ENCODE measurements around the gene FIBCD1.

Gene FIBCD1

GRCh38 chr9:130874783-130875182 lies 64.3 kb downstream of the FIBCD1 start:
- DNase-seq = no peak

GRCh38 chr9:130873966-130874365 lies 65.1 kb downstream of the FIBCD1 start:
- no peak for DNase-seq

GRCh38 chr9:130872912-130873503 lies 66.0 kb downstream of the FIBCD1 start:
- no peak for DNase-seq

- no peak for DNase-seq
Measured at GRCh38 chr9:130872508-130872907, 66.5 kb downstream of the FIBCD1 start.

GRCh38 chr9:130872093-130872492 lies 67.0 kb downstream of the FIBCD1 start:
- no peak for DNase-seq

- DNase-seq = no peak
Measured at GRCh38 chr9:130871395-130872062, 67.5 kb downstream of the FIBCD1 start.

GRCh38 chr9:130870491-130871381 lies 68.3 kb downstream of the FIBCD1 start:
- DNase-seq = no peak

- no peak for DNase-seq
Measured at GRCh38 chr9:130869250-130869649, 69.8 kb downstream of the FIBCD1 start.

GRCh38 chr9:130868230-130868629 lies 70.8 kb downstream of the FIBCD1 start:
- no peak for DNase-seq

GRCh38 chr9:130867556-130867955 lies 71.5 kb downstream of the FIBCD1 start:
- no peak for DNase-seq

- peak; percentile 4 for DNase-seq
Measured at GRCh38 chr9:130866474-130866965, 72.5 kb downstream of the FIBCD1 start.

GRCh38 chr9:130865921-130866320 lies 73.1 kb downstream of the FIBCD1 start:
- DNase-seq = no peak

GRCh38 chr9:130864541-130864940 lies 74.5 kb downstream of the FIBCD1 start:
- DNase-seq = no peak

- no peak for DNase-seq
Measured at GRCh38 chr9:130862747-130863146, 76.3 kb downstream of the FIBCD1 start.

GRCh38 chr9:130862217-130862616 lies 76.8 kb downstream of the FIBCD1 start:
- no peak for DNase-seq

- no peak for DNase-seq
Measured at GRCh38 chr9:130861372-130862180, 77.5 kb downstream of the FIBCD1 start.

GRCh38 chr9:130860458-130861316 lies 78.4 kb downstream of the FIBCD1 start:
- DNase-seq = no peak

GRCh38 chr9:130858739-130859705 lies 80.0 kb downstream of the FIBCD1 start:
- DNase-seq = no peak

- DNase-seq = no peak
Measured at GRCh38 chr9:130857864-130858738, 80.9 kb downstream of the FIBCD1 start.

Measured in NCI-H1436 treated with DMSO at 0.1 percent for 48 hours (cell line).